CD4-positive, alpha-beta T cell treated with Interleukin-6 for 4 hours (primary cell): ENCODE measurements around the gene FMN1.

ENCODE experiments used
- DNase-seq: peaks from one replicate; pipeline ENCODE4 v3.0.0-alpha.2; 2020; ENCODE audit warnings: mixed read lengths

Gene FMN1

DNA sequence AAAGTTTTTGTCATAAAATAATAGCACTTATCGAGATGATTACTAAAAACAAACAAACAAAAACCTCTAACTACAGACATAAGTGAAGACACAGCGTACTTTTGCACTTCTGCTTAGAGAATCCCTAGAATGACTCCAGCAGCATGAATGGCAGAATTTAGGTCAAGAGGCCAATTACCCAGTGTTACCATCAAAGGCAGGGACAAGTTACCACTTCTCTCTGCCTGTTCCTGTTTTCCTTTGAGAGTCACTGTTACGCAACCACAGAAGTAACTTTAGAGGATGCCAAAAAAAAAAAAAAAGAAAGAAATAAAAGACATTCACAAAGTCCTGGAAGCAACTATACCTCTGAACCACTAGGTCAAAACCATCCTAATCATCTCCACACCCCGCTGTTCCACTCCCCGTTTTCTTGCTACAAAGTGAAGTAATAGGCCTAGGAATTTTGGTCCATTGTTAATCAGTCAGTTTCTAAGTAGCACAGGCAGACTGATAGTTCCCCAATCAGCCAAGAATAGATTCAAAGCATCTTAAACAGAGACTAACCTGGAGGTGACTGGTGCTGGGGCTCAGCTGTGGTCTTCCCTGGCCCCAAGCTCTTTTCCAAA is 41.9 kb downstream of the FMN1 start:
- no peak for DNase-seq

DNA sequence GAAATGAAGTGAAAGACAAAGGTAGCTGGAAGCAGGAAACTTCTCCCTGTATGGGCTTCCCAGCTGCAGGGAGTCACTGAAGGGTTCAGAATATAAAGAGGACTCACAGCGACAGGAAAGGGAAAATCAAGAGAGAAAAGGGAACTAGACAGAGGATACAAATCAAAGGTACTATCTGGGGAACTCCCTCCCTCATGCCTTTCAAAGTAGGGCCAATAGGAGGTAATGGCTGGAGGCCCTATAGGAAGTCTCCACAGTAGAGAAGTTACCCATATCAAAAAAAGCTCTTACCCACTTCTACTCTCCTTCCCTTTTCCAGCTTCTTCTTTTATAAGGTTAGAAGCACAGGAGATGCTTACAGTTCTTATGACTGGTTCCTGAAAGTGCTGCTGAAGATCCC is 43.5 kb downstream of the FMN1 start:
- no peak for DNase-seq

DNA sequence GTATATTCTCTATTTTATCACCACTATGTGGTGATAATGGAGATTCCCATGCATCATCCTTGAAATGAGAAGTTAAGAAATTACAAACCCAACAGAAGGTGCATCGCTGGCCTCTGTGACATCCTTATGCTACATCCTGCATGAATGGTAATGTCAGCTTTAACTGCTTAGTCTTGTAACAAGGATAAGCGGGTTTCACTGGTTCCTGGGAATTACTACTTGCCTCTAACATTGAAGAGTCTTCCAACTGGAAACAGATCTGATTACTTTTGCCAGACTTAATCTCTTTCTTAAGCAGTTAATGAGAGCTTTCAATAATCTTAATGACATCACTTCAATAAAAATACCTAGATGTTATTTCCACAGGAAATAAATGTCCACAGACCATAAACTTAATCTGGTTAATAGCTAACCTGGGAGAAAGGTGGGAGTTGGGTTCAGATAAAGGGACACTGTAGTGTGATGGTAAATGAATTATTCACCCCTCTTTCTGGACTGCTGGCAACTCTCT is 44.0 kb downstream of the FMN1 start:
- DNase-seq = no peak

DNA sequence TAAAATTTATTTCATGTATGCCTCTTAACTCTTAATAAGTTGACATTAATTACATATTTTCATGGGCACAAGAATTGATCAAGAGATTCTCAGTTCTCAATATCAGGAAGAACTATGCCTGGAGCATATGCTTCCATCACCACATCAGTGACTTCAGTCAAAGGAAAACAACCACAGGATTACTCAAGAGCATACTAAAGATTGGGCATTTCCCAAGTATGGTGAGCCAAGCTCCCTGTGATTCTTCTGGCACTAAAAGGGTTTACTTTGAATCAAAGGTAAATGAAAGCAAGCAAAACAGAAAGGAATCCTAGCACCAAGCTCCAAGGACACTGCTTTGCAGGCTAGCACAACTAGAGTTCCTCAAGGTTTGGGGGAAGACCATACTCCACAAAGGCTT is 44.6 kb downstream of the FMN1 start:
- no peak for DNase-seq

DNA sequence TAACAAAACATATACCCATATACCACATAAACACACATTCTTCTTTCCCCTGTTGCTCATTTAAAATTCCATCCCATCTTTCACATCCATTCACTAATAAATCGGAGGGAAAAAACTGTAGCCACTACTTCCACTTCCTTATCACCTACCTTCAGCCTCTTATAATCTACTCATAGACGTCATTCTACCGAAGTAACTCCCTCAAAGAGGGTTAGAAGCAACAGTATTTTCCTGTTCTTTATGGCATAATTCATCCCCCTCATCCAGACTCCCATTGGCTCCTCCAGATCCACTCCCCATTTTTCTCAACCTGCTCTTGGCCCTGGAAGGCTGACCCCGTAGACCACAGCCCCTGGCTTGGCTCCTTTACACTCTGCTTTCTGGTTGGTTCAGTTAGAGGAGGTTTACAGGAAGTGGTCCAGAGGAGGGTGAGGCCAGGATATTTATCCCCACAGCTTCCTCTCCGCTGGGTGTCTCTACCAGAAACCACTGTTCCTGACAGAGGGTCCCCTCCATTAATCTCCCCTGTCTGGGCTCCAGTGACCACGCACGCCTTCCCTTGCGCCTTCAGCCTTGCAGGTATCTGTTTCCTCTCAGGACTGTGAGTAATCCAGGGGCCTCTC is 46.3 kb downstream of the FMN1 start:
- DNase-seq = peak; percentile 19

DNA sequence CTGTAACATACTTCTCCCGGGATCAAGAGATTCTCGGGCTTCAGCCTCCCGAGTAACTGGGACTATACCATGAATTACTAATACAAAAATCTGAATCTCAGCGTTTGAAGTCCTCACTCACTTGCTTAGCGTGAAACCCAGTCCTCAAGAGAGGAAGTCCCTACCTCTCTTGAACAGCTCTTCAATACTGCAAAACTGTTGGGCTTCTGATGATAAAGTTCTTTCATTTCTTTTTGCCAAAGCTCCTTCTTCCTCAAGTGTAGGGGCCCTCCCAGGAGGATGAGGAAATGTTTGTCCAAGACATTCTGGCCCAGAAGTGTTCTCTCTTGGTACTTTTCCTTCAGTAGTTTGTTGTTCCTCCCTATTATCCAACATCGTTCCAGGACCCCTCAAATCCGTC is 48.5 kb downstream of the FMN1 start:
- DNase-seq = no peak

DNA sequence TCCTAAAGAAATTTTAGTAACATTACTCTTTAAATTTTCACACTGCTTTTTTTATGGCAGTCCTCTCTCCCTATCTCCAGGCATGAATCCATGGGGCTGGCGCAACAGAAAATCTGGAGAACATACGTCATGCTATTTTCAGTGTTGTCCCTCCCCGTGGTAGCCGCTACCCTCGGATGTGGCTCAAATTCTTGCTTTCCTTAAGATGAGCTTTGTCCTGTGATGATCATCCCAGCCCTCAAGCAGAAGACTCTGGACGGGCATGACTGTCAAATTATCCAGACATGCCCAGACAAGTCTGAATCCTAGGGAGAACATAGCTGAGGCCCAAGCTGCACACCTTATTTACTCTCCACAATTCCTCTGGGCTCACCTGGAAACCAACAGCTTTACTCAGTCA is 49.1 kb downstream of the FMN1 start:
- no peak for DNase-seq

DNA sequence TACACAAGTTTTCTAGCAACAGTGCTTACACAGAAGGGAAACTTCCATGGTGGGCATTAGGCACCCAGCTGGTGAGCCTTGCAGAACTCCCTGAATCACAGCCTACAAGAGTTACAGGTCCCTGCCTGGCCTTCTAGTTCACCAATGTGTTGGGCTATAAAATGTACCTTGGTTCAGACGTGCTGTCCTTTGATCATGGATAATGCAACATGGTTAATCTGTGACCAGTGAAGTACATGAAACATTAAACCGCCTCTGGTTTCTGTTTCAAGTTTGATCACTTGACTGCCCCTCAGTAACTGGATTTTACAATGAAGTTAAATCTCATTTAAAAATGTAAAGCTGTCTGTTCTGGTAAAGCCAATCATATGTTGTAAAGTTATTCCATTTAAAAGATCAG is 51.8 kb downstream of the FMN1 start:
- no peak for DNase-seq

DNA sequence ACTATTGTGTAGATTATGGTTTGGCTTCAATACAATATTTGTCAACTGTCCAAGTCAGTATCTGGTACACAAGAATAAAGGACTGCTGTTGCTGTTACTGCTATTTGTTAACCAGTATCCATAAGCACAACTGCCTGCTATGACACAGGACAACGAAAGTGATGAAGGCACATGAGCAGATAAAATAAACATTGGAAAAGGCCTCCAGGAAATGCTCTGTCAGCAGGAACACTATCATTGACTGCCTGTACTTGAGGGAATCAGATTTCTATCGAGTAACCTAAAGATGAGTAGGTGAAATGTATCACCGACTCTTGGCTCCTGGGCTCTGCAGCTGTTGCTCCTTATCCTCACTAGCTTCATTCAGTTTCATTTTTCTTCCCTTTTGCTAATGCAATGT is 56.5 kb downstream of the FMN1 start:
- no peak for DNase-seq

DNA sequence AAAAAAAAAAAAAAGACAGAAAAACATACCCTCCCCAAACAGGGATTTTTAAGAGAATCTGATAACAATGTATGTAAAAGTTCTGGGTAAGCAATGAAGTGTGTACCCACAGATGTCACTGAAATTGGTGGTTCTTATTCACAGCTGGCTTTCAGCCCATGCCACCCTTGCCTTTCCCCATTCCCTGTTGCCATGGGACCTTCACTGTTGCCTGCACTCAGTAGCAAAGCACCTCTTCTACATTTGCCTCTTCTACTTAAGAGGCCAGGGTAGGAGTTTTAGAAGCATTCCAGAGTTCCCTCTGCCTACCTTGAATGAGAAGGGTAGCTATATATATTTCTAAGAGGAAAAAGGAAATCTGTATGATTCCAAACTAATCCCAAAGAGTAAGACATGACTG is 57.4 kb downstream of the FMN1 start:
- DNase-seq = no peak

DNA sequence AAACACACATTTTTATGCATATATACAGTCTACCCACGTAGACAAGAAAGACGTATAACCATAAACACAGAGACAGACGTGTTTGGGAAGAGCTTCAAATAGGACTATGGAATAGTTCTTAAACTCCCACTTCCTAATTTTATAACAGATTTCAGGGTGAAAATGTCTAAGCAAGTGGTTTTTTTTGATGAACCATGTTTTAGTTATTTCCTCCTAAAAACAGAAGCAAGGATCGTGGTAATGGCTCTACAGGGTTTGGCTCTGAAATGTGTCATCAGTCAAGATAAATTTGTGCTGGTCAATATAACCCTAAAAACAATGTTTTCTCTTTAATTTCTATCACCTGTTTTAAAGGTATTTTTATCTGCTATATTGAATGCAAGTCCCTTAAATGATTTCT is 58.2 kb downstream of the FMN1 start:
- no peak for DNase-seq

DNA sequence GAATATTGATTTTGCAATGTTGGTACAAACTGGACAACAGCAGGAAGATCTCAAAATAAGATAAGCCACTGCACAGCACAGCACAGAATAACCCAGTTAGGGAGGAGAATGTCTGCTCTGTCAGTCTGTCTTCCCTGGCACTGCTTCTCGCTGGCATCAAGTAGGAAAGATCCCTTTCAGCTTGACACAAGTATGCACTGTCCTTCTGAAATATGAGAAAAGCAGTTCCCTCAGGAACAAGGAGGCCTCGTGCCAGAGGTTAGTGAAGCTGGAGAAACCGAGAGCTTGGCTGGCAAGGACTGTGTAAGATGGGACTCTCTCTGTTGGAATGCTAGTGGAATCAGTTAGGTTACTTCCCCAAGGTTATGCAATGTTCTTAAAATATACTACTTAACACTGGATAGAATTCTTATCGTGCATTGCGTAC is 59.1 kb downstream of the FMN1 start:
- DNase-seq = no peak

DNA sequence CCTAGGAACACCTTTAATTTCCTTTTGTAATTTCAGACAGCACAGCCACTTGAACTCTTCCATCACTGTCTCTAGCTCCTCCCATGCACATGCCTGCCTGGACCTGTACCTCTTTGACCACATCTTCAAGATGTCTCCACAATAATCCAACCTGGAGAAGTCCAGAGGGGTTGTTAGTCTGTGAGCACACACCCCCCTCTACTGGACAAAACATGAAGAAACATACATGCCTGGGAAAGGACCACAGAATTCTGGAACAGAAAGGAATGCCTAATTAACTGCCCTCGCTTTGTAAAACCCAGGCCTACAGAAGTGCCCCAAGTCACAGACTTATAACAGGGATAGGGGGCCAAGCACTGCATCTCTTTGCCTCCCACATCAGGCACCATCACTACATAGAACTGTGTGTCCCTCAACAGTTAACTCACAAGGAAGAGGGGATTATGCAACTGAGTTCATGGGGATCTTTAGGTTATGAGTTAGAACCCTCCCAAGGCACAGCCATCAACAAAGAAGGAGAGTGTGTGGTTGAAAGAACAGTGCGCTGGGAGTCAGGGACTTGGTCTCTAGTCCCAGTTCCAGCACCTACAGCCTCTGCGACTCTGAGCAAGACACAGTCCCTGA is 61.7 kb downstream of the FMN1 start:
- peak; percentile 52 for DNase-seq

DNA sequence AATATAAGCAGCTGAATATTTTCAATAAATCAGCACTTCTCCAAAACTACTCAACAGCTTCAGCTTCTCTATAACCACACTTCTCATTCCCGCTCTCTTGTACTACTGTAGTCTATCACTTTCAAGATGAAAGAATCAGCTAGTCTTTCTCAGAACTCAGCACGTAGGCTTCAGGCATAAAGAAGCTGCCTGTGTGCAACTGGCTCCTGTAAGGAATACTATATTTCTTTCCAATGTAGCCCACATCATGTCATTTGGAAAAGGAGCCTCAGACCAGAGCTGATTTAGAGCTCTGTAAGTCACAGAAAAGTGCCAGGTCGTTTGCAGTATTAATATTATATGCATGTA is 62.3 kb downstream of the FMN1 start:
- DNase-seq = no peak

DNA sequence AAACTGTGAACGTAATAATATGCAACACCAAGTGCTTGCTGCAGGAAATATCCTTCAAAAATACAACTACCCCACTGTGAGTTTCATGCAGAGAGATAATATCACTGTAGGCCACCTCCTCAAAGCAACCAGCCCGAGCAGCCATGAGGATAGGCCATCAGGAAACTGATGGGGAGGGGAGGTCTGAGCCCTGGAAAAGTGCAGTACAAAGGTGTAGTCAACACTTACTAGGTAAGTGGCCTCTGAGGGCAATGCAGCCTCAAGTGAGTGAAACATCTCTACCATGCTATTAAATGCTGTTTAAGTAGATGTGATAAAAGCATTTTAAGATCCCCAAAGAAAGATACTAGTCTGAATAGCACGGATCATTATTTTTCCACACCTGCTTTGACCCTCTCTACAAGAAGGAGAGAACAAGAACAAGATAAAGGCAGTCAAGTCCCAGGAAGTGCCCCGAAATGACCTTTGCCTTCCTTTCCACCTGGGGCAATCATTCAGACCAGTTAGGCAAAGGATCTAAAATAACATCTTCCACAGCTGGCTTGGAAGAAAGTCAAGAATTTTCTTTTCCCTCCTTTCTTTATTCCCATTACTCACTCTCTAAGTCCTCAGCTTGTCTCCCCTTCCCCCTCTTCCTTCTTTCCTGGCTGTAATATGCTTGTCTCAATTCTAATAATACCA is 62.8 kb downstream of the FMN1 start:
- no peak for DNase-seq

DNA sequence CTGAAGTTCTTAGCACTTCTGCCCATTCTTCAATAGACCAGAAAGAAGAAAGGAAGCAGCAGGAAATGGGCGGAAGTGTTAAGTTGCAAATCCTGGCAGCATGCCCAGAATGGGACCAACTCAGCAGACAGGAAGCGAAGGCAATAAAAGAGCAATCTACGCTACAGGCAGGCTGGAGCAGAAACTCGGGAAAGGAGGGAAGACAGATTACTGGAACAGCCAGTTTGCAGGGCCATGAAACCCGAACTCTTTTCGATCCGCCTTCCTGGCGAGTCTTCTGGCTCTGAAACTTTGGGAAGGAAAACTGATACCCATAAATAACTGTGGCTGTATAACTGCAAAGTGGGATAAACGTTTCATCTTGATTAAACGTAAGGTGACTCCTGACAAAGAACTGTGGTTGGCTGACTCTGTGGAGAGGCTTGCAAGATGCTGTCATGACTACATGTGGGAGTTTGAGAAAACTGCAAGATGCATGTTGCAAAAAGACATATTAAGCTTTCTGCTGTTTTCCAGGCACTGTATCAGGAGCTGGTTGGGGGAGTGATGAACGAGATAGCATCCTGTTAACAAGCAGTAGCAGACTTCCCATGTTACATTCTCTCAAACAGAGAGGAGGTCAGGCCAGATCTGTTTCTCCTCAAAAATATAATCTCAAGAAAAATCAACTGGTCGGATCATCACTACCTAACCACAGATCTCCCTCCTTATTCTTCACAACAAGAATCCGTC is 67.8 kb downstream of the FMN1 start:
- peak; percentile 89 for DNase-seq

DNA sequence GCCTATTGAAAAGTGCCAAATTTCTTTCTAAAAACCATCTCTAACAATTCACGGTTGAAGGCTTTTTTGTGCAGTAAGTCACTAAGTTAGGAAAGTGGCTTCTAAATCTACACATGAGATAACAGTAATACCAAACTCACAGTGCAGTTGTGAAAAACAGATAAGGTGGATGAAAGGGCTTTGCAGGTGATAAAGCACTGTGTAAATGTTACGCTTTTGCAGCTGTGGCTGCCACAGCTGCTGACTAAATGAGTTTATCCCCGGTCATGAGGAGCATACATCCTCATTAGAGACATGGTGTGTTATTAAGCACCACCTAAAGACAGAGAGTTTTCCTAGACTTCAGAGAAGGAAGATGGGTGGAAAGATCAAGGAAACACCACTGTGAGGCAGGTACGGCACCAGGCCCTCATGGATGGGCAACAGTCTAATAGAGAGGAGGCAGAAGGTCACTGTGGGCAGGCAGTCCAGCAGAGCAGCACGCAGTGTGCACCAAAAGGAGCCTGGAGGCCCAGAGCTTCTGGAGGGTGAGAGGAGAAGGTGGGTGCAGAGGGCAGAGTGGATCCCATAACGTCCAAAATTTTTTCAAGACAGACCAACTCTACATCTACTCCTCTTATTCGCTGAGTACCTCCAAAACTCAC is 68.5 kb downstream of the FMN1 start:
- peak; percentile 47 for DNase-seq

DNA sequence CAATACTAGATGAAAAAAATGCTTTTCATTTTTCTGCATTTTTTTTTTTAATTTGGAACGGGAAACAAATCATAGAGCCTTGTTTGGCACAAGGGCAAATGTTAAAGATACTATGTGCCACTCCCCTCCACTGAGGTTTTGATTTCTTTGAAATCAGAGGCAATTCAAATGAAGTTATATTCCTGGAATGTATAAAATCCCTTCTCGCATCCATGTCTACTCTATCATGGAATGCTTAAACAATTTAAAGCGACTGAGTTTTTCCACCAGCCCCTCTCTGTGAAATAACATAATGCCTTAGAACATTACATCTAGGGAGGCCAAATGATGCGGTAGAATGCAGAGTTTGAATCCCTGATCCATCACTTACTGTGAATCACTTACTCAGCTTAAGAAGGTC is 69.7 kb downstream of the FMN1 start:
- DNase-seq = no peak

DNA sequence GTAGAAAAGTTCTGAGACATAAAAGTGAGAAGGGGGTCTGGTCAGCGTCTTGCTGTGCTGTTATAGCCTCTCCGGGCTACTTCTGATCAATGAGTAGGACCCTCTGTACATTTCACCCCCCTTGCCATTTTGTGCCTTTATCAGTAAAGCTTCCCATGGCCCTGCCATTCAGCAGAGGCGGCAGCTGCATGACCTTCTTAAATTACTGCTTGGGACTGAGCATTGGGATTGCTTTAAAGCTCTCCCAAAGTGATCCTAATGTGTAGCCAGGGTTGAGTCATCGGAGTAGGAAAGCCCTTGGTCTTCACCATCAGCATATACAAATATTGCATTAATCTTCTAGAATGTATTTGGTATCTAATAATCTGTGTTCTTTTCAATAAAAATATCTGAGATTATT is 70.2 kb downstream of the FMN1 start:
- DNase-seq = no peak

DNA sequence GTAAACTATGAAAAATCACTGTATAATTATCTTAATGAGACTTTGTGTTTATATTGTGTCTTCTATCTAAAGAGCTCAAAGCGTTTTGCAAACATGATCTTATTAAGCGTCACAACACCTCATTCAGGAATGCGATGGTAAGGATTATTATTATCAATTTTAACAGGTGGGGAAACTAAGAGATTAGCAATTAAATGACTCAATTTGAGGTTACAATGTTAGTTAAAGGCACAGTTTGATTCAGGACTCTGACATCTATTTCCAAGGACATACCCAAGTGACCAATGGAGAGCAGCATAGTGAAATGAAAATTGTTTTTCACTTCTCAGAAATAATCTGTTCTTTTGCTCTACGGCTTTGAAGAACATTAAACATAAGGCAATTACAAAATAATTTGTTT is 74.6 kb downstream of the FMN1 start:
- DNase-seq = no peak

DNA sequence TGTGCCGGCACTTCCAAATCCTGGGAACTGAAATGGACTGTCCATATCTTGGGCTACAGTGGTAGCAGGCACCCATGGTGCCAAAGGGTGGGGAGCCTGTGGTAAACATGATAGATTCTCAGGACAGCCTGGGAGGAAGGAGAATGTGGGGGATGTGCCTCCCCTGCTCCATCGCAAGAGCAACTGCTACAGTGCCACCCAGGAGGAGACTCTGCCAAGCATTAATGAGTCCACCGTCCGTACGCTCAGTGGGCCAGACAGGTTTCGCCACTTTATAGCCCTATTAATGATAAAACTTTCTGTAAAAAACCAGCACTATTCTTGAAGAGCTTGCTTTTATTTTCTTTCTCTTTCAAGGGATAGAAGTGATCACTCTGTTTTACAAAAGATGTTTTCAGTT is 75.2 kb downstream of the FMN1 start:
- no peak for DNase-seq

DNA sequence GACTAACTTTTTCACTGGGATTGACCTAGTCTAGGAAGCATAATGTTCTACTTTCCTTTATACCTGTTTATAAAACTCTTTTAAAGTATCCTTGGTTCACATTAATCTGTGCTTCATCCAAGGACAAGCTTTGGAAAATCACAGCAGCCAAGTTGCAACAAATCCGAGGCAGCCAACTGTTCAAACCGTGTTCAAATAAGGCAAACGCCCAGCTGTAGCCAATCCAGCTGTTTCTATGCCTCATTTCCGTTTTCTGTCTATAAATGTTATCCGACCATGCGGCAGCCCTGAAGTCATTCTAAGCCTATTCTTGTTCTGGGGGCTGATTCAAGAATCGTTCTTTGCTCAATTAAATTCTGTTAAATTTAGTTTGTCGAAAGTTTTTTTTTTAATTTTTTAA is 78.3 kb downstream of the FMN1 start:
- DNase-seq = no peak
